SK-N-SH treated with all-trans-retinoic acid at 6 μM for 48 hours (cell line): ENCODE results near the gene CA7.

ENCODE experiments used
- ATAC-seq: fragments of 200-7000 bp; cut with Tn5 transposase; 3 replicates; pipeline ENCODE4 v1.9.1; 2020; ENCODE audit warnings: mild to moderate bottlenecking, moderate library complexity
- ARNTL ChIP-seq: fragments of 450-650 bp; formaldehyde crosslinking; IDR thresholded peaks from 2 replicates; pipeline ENCODE4 v1.5.0; 2020; ENCODE audit warnings: low read depth, mild to moderate bottlenecking, moderate library complexity, borderline replicate concordance
- BACH2 ChIP-seq: fragments of 250-450 bp; sonication (Bioruptor Pico); IDR thresholded peaks from 2 replicates; pipeline ENCODE4 v1.9.0; 2021; ENCODE audit warnings: mild to moderate bottlenecking, borderline replicate concordance
- CSDC2 ChIP-seq: fragments of 250-450 bp; sonication (Bioruptor Pico); IDR thresholded peaks from 2 replicates; pipeline ENCODE4 v1.5.0; 2020; ENCODE audit warnings: mild to moderate bottlenecking, moderate library complexity
- ESRRG ChIP-seq: fragments of 250-450 bp; sonication (Bioruptor Pico); IDR thresholded peaks from 2 replicates; pipeline ENCODE4 v1.6.1; 2021; ENCODE audit warnings: mild to moderate bottlenecking
- GLIS3 ChIP-seq: fragments of 250-450 bp; sonication (Bioruptor Pico); IDR thresholded peaks from 2 replicates; pipeline ENCODE4 v1.5.0; 2020; ENCODE audit warnings: mild to moderate bottlenecking, moderate library complexity
- ISL1 ChIP-seq: fragments of 250-450 bp; sonication (Bioruptor Pico); IDR thresholded peaks from 2 replicates; pipeline ENCODE4 v2.1.2; 2022; ENCODE audit warnings: mild to moderate bottlenecking, moderate library complexity
- OSR1 ChIP-seq: fragments of 250-450 bp; sonication (Bioruptor Pico); IDR thresholded peaks from 2 replicates; pipeline ENCODE4 v1.8.0; 2022; ENCODE audit warnings: moderate library complexity, mild to moderate bottlenecking, inconsistent platforms
- PPARA ChIP-seq: fragments of 250-450 bp; sonication (Bioruptor Pico); IDR thresholded peaks from 2 replicates; pipeline ENCODE4 v1.5.0; 2020; ENCODE audit warnings: mild to moderate bottlenecking, borderline replicate concordance
- SNAI2 ChIP-seq: fragments of 250-450 bp; sonication (Bioruptor Pico); IDR thresholded peaks from 2 replicates; pipeline ENCODE4 v1.5.0; 2020; ENCODE audit warnings: mild to moderate bottlenecking, moderate library complexity
- TCF4 ChIP-seq: fragments of 250-450 bp; sonication (Bioruptor Pico); IDR thresholded peaks from 2 replicates; pipeline ENCODE4 v1.8.0; 2021; ENCODE audit warnings: mild to moderate bottlenecking, moderate library complexity, borderline replicate concordance
- TOX ChIP-seq: fragments of 250-450 bp; sonication (Bioruptor Pico); IDR thresholded peaks from 2 replicates; pipeline ENCODE4 v1.8.0; 2021; ENCODE audit warnings: mild to moderate bottlenecking, moderate library complexity, borderline replicate concordance
- ZC3H10 ChIP-seq: fragments of 250-450 bp; sonication (Bioruptor Pico); IDR thresholded peaks from 2 replicates; pipeline ENCODE4 v1.5.1; 2021; ENCODE audit warnings: mild to moderate bottlenecking, moderate library complexity
- ZFP3 ChIP-seq: fragments of 250-450 bp; sonication (Bioruptor Pico); IDR thresholded peaks from 2 replicates; pipeline ENCODE4 v1.5.0; 2020; ENCODE audit warnings: mild to moderate bottlenecking, moderate library complexity
- ZFP30 ChIP-seq: fragments of 450-650 bp; formaldehyde crosslinking; IDR thresholded peaks from 2 replicates; pipeline ENCODE4 v1.5.0; 2022; ENCODE audit warnings: mild to moderate bottlenecking, moderate library complexity
- ZNF565 ChIP-seq: fragments of 450-650 bp; formaldehyde crosslinking; conservative IDR thresholded peaks from 2 replicates; pipeline ENCODE4 v1.5.0; 2020; ENCODE audit warnings: low read depth, mild to moderate bottlenecking, moderate library complexity
- ZNF70 ChIP-seq: fragments of 450-650 bp; formaldehyde crosslinking; IDR thresholded peaks from 2 replicates; pipeline ENCODE4 v1.5.0; 2020; ENCODE audit warnings: mild to moderate bottlenecking, moderate library complexity
- TF ChIP-seq, protein P1 (sequence below): fragments of 250-450 bp; sonication (Bioruptor Pico); IDR thresholded peaks from 2 replicates; pipeline ENCODE4 v1.5.1; 2020; ENCODE audit warnings: low read depth, mild to moderate bottlenecking, moderate library complexity
- TF ChIP-seq, protein P2 (sequence below): fragments of 250-450 bp; sonication (Bioruptor Pico); IDR thresholded peaks from 2 replicates; pipeline ENCODE4 v1.8.0; 2020; ENCODE audit warnings: mild to moderate bottlenecking, moderate library complexity, borderline replicate concordance
- TF ChIP-seq, protein P3 (sequence below): fragments of 250-450 bp; sonication (Bioruptor Pico); IDR thresholded peaks from 2 replicates; pipeline ENCODE4 v1.5.1; 2021; ENCODE audit warnings: mild to moderate bottlenecking, moderate library complexity
- TF ChIP-seq, protein P4 (sequence below): fragments of 250-450 bp; sonication (Bioruptor Pico); IDR thresholded peaks from 2 replicates; pipeline ENCODE4 v1.5.0; 2020; ENCODE audit warnings: mild to moderate bottlenecking, moderate library complexity

The CA7 gene

DNA sequence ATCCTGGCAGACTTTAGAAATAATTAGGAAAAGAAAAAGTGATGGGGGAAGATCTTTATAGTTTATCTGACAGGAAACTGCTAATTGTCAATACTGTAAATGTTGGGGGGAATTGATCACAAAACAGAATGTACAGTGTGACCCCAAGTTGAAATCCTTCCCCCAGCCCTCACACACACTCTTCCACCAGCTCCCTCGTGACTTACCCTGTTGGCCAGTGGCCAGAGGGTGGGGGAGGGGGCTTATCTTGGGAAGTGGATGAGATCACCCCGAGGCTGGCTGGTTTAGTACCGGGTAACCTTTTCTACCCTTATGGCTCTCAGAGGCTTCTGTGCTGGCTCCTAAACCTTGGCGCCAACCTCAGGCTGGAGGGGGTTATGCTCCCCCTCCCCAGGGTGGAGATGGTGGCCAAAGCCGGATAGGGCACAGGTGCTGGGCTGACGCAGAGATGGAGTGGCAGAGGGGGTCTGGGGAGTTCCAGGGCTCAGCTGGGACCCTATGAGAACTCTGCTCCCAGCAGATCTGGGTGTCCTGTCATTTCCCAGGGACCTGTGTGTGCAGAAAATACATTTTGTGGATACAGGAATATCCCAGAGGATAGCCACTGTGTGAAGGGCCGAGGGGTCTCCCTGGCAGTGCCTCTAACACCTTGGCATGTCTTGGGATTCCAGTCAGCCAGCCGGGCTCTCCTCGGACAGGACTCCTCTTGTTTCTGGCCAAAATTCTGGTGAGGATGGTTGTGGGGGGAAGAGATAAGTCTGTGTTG, 55.9 kb downstream of the CA7 start:
- TF ChIP-seq ISL1 (CRISPR knock-in tag) (peak; percentile 21; the same call in 1 of the 2 replicates), ZC3H10 (no peak)
- TF ChIP-seq, protein P1, sequence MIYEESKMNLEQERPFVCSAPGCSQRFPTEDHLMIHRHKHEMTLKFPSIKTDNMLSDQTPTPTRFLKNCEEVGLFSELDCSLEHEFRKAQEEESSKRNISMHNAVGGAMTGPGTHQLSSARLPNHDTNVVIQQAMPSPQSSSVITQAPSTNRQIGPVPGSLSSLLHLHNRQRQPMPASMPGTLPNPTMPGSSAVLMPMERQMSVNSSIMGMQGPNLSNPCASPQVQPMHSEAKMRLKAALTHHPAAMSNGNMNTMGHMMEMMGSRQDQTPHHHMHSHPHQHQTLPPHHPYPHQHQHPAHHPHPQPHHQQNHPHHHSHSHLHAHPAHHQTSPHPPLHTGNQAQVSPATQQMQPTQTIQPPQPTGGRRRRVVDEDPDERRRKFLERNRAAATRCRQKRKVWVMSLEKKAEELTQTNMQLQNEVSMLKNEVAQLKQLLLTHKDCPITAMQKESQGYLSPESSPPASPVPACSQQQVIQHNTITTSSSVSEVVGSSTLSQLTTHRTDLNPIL = peak; percentile 74; the same call in 1 of the 2 replicates
- ATAC-seq = peak; percentile 52

DNA sequence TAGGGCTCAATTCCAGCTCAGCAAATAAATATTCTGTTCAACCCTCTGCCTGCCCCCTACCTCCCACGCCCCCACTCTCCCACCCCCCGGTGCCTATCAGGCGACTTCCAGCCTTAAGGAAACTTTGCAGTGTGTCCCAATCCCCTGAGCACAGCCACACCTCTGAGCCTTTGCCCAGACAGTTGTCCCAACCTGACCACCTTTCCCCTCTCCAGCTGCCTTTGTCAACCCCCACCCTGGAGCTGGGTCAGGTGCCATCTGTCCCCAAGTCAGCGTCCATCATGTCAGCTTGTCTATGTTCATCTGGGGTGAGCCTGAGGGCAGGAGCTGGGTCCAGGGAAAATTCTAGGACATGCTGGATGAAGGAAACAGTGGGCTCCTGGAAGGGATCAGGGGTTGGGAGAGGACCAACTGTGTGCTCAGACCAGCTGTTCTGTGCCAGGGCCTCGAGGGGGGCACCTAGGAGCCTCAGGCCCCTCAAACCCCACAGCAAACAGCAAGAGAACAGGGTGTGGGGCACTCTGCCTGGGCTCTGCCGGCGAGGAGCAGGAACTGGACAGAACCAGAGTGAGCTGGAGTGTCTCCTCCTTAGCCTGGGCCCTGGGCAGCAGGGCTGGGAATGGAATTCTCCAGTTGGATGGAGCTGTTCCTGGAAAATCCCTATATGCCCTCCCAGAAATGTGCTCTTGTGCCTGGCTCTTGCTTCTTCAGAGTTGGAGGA, 56.7 kb downstream of the CA7 start:
- no peak for TF ChIP-seq CSDC2
- no peak for TF ChIP-seq ZNF70 (CRISPR knock-in tag)
- no peak for TF ChIP-seq ZFP30
- TF ChIP-seq TCF4 (CRISPR knock-in tag) = no peak
- TF ChIP-seq, protein P1 = no peak
- TF ChIP-seq ISL1 (CRISPR knock-in tag) = no peak
- no peak for TF ChIP-seq ZFP3 (CRISPR knock-in tag)
- no peak for TF ChIP-seq TOX
- no peak for TF ChIP-seq PPARA (CRISPR knock-in tag)
- TF ChIP-seq OSR1 = no peak
- TF ChIP-seq, protein P2, sequence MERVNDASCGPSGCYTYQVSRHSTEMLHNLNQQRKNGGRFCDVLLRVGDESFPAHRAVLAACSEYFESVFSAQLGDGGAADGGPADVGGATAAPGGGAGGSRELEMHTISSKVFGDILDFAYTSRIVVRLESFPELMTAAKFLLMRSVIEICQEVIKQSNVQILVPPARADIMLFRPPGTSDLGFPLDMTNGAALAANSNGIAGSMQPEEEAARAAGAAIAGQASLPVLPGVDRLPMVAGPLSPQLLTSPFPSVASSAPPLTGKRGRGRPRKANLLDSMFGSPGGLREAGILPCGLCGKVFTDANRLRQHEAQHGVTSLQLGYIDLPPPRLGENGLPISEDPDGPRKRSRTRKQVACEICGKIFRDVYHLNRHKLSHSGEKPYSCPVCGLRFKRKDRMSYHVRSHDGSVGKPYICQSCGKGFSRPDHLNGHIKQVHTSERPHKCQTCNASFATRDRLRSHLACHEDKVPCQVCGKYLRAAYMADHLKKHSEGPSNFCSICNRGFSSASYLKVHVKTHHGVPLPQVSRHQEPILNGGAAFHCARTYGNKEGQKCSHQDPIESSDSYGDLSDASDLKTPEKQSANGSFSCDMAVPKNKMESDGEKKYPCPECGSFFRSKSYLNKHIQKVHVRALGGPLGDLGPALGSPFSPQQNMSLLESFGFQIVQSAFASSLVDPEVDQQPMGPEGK (CRISPR knock-in tag) = no peak
- no peak for TF ChIP-seq ESRRG (CRISPR knock-in tag)
- no peak for TF ChIP-seq ZNF565
- no peak for TF ChIP-seq GLIS3 (CRISPR knock-in tag)
- TF ChIP-seq BACH2 (CRISPR knock-in tag) = no peak
- ATAC-seq = peak; percentile 6; the same call in 1 of the 3 replicates

DNA sequence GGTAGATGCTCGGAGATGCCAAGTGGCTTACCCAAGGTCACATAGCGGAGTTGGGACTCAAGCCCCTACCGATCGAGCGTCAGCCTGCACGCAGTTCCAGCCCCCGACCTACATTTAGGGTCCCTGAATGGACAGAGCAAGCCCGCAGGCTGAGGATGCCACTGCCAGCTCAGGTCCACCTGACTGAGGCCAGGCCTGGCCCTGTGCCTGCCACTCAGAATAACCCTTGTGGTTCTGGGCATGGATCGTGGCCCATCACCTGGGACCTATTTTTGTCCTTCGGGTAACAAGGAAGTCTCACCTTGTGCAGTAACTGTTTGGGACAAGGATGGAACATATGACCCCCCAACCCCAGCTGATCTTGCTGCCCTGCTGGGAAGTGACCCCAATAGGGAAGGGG, 57.4 kb downstream of the CA7 start:
- no peak for ATAC-seq
- TF ChIP-seq ZC3H10 = no peak
- TF ChIP-seq ZFP30 = no peak
- TF ChIP-seq, all 23 proteins: peak for 0

DNA sequence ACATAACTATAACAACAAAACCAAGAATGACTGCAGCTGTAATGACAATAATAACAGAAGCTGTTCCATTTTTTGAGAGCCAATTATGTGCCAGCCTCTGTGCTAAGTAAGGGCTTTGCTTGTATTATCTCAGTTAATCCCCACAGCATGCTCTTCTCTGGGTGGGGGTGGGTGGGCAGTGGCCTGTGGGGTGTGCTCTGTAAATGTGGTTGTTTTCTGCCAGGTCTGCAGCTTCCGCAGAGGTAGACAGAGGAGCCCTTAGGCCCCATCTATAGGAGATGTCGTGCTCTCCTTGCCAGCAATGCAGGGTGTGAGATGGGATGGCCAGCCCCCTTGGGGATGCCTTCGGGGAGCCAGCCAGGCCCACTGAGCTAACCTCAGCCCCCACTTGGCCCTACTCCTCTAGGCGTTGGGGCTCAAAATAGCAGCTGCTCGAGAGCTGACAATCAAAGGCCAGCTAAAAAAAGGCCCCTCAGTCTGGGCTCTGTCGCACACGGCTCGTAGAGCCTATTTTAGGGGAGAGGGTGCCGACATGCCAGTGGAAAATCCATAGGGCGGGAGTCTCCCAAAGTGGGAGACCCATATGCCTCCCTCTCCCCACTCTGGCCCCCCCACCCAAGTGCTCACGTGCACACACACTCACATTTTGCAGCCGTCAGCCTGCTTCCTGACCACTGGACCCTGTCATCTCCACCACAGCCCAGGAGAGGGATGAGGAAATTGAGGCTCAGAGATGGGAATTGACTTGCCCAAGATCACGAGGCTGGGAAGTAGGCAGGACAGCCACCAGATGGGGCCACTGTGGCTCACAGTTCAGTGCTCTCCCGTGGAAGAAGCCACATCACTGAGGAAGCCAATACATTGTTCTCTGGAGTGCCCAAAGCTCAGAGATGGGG, 58.7 kb downstream of the CA7 start:
- no peak for ATAC-seq
- TF ChIP-seq ZC3H10 = no peak
- TF ChIP-seq, protein P3, sequence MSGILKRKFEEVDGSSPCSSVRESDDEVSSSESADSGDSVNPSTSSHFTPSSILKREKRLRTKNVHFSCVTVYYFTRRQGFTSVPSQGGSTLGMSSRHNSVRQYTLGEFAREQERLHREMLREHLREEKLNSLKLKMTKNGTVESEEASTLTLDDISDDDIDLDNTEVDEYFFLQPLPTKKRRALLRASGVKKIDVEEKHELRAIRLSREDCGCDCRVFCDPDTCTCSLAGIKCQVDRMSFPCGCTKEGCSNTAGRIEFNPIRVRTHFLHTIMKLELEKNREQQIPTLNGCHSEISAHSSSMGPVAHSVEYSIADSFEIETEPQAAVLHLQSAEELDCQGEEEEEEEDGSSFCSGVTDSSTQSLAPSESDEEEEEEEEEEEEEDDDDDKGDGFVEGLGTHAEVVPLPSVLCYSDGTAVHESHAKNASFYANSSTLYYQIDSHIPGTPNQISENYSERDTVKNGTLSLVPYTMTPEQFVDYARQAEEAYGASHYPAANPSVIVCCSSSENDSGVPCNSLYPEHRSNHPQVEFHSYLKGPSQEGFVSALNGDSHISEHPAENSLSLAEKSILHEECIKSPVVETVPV (CRISPR knock-in tag) = no peak
- TF ChIP-seq, protein P1 = no peak
- no peak for TF ChIP-seq GLIS3 (CRISPR knock-in tag)
- TF ChIP-seq, protein P4, sequence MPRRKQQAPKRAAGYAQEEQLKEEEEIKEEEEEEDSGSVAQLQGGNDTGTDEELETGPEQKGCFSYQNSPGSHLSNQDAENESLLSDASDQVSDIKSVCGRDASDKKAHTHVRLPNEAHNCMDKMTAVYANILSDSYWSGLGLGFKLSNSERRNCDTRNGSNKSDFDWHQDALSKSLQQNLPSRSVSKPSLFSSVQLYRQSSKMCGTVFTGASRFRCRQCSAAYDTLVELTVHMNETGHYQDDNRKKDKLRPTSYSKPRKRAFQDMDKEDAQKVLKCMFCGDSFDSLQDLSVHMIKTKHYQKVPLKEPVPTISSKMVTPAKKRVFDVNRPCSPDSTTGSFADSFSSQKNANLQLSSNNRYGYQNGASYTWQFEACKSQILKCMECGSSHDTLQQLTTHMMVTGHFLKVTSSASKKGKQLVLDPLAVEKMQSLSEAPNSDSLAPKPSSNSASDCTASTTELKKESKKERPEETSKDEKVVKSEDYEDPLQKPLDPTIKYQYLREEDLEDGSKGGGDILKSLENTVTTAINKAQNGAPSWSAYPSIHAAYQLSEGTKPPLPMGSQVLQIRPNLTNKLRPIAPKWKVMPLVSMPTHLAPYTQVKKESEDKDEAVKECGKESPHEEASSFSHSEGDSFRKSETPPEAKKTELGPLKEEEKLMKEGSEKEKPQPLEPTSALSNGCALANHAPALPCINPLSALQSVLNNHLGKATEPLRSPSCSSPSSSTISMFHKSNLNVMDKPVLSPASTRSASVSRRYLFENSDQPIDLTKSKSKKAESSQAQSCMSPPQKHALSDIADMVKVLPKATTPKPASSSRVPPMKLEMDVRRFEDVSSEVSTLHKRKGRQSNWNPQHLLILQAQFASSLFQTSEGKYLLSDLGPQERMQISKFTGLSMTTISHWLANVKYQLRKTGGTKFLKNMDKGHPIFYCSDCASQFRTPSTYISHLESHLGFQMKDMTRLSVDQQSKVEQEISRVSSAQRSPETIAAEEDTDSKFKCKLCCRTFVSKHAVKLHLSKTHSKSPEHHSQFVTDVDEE (CRISPR knock-in tag) = no peak
- TF ChIP-seq TOX = no peak
- no peak for TF ChIP-seq ZNF70 (CRISPR knock-in tag)
- TF ChIP-seq SNAI2 (CRISPR knock-in tag) = no peak
- TF ChIP-seq OSR1 = no peak
- TF ChIP-seq, protein P2 (CRISPR knock-in tag) = no peak
- no peak for TF ChIP-seq ARNTL (CRISPR knock-in tag)
- no peak for TF ChIP-seq PPARA (CRISPR knock-in tag)
- no peak for TF ChIP-seq ZFP30
- TF ChIP-seq BACH2 (CRISPR knock-in tag) = no peak
